Testis (tissue), 3 donors: ENCODE measurements around the gene CMTM8. TPM values are rescaled to one million over a fixed set of nuclear protein-coding genes. Genes with fewer than 3 reads are reported as not detected.

Experiments used
- DNase-seq: peaks from one replicate; pipeline ENCODE4 v3.0.0-alpha.2; 2019
- H3K27ac ChIP-seq, 2 donors: fragments of 200-600 bp; sonication (generic); one replicate each; pipeline ENCODE4 v1.5.1; 2019
- H3K27me3 ChIP-seq: fragments of 200-600 bp; sonication (generic); one replicate; pipeline ENCODE4 v1.5.1; 2019
- H3K36me3 ChIP-seq: fragments of 200-600 bp; sonication (generic); one replicate; pipeline ENCODE4 v1.5.1; 2017; ENCODE audit warnings: low read depth; ENCODE audit errors: missing control alignments
- H3K4me1 ChIP-seq: fragments of 200-600 bp; sonication (generic); one replicate; pipeline ENCODE4 v1.5.1; 2019
- H3K4me3 ChIP-seq, 2 donors: fragments of 200-600 bp; sonication (generic); one replicate each; pipeline ENCODE4 v1.5.1; 2017 to 2019
- H3K9me3 ChIP-seq: fragments of 200-600 bp; sonication (generic); one replicate; pipeline ENCODE4 v1.5.1; 2017
- POLR2A ChIP-seq: fragments of 450-650 bp; IDR thresholded peaks from one replicate; pipeline ENCODE4 v1.6.1; 2017; ENCODE audit warnings: antibody characterized with exemption, mild to moderate bottlenecking, moderate library complexity
- WGBS, 2 donors: methylation state at CpG; one replicate each; pipeline ENCODE4 v1.1.5; 2018; 5-methylcytosine and 5-hydroxymethylcytosine counted together
- intact Hi-C: fragments of 100-400 bp; cut with DNase I; formaldehyde crosslinking; loops from one replicate; pipeline ENCODE4 v1.15.1; 2023; ENCODE audit warnings: low total_unique reads
- polyA plus RNA-seq: library from polyadenylated mRNA; stranded (reverse); fragments of 350-450 nt; fragmentation: Illumina TruSeq; extraction: RNeasy Lipid Tissue Mini Kit (QIAGEN cat#74804); gene quantifications from one replicate; pipeline ENCODE4 v1.2.3, GENCODE V29; 2014; ENCODE audit warnings: low read depth, low replicate concordance; ENCODE audit not compliant: insufficient read depth
- total RNA-seq, 2 donors: library from RNA; depleted of rRNA; stranded (reverse); fragments of >200 nt; gene quantifications; one replicate each; pipeline ENCODE4 v1.2.3, GENCODE V29; 2016
- TF ChIP-seq, protein P1 (sequence below), 3 experiments: fragments of 450-650 bp in 2 of 3; fragments of 200-600 bp in 1 of 3; sonication (generic) in 1 of 3; IDR thresholded peaks; one replicate each; pipeline ENCODE4 v1.5.1; 2016 to 2019; ENCODE audit warnings: antibody characterized with exemption in 3 of 3, mild to moderate bottlenecking in 2 of 3, moderate library complexity in 1 of 3

Gene CMTM8
- total and polyA plus RNA-seq, 3 donors from 2014 or later: 1.8 to 6.8 (median 2.5) TPM

DNA sequence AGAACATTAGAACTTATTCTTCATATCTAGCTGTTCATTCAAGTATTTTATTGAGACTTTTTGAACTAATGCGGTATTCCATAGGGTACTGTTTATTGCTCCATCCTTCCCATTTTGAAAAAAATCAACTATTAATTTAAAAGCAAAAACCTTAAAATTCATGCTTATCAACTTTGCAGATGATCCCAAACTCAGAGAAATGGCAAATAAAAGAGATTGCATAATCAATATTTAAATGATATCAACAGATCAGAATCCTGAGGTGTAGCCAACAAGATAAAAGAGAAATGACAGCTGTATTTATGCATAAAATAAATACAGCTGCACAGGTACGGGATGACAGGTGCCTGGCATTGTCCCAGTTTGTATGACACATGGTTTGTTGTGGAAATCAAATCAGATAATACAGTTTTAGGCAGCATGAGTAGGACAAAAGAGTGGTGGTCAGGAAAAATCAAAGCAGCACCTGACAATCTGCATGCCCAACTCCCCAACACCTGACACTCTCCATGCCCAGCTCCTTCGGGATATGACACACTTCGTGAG, 42.4 kb upstream of the CMTM8 start:
- 95 to 96% methylated on average over 4 of the region's 4 CpGs for WGBS, 2 donors
- TF ChIP-seq POLR2A: no peak
- TF ChIP-seq, protein P1, sequence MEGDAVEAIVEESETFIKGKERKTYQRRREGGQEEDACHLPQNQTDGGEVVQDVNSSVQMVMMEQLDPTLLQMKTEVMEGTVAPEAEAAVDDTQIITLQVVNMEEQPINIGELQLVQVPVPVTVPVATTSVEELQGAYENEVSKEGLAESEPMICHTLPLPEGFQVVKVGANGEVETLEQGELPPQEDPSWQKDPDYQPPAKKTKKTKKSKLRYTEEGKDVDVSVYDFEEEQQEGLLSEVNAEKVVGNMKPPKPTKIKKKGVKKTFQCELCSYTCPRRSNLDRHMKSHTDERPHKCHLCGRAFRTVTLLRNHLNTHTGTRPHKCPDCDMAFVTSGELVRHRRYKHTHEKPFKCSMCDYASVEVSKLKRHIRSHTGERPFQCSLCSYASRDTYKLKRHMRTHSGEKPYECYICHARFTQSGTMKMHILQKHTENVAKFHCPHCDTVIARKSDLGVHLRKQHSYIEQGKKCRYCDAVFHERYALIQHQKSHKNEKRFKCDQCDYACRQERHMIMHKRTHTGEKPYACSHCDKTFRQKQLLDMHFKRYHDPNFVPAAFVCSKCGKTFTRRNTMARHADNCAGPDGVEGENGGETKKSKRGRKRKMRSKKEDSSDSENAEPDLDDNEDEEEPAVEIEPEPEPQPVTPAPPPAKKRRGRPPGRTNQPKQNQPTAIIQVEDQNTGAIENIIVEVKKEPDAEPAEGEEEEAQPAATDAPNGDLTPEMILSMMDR (IDR thresholded peaks at IDR 0.05): no peak
- Histone ChIP-seq H3K4me3 (no peak overlapping the region), H3K36me3 (no peaks in the 10 kb centered on the region), H3K27ac (no peak overlapping the region), H3K4me1 (no peaks in the 10 kb centered on the region), H3K27me3 (no peaks in the 10 kb centered on the region), H3K9me3 (no peaks in the 10 kb centered on the region)
- DNase-seq: no peak
- intact Hi-C loops: no loop called here

- Histone ChIP-seq H3K4me3 (no peak overlapping the region), H3K27me3 (no peaks in the 10 kb centered on the region), H3K36me3 (no peaks in the 10 kb centered on the region), H3K4me1 (no peaks in the 10 kb centered on the region), H3K27ac (no peak overlapping the region), H3K9me3 (no peaks in the 10 kb centered on the region)
- intact Hi-C loops: no loop called here
- DNase-seq: no peak
- TF ChIP-seq POLR2A: no peak
- TF ChIP-seq, protein P1 (IDR thresholded peaks at IDR 0.05): no peak
- WGBS, 2 donors: 93 to 97% methylated on average over 1 of the region's 1 CpG
Measured at GRCh38 chr3:32197991-32198390, 40.5 kb upstream of the CMTM8 start.

- Histone ChIP-seq H3K9me3 (no peaks in the 10 kb centered on the region), H3K27me3 (no peaks in the 10 kb centered on the region), H3K27ac (no peak overlapping the region), H3K4me3 (no peak overlapping the region), H3K4me1 (no peaks in the 10 kb centered on the region), H3K36me3 (no peaks in the 10 kb centered on the region)
- TF ChIP-seq, protein P1 (IDR thresholded peaks at IDR 0.05): no peak
- TF ChIP-seq POLR2A: no peak
- WGBS, 2 donors: 83 to 93% methylated on average over 3 of the region's 3 CpGs
- intact Hi-C loops: no loop called here
- DNase-seq: no peak
Measured at GRCh38 chr3:32198714-32199113, 39.8 kb upstream of the CMTM8 start.

GRCh38 chr3:32200490-32200889, 38.0 kb upstream of the CMTM8 start:
- no peaks in the 10 kb centered on the region for H3K27me3 ChIP-seq
- no peak overlapping the region for H3K4me3 ChIP-seq
- peak; percentile 30 for DNase-seq
- no peaks in the 10 kb centered on the region for H3K36me3 ChIP-seq
- 53 to 65% methylated on average over 7 of the region's 7 CpGs for WGBS, 2 donors
- no peak overlapping the region for H3K27ac ChIP-seq
- no peaks in the 10 kb centered on the region for H3K4me1 ChIP-seq
- intact Hi-C loops: no loop called here
- TF ChIP-seq, protein P1 (IDR thresholded peaks at IDR 0.05): no peak
- no peak for TF ChIP-seq POLR2A
- no peaks in the 10 kb centered on the region for H3K9me3 ChIP-seq

- no peak for TF ChIP-seq POLR2A
- TF ChIP-seq, protein P1 (IDR thresholded peaks at IDR 0.05): no peak
- intact Hi-C loops: no loop called here
- no peaks in the 10 kb centered on the region for H3K4me1 ChIP-seq
- no peak for DNase-seq
- H3K4me3 ChIP-seq: no peak overlapping the region
- H3K36me3 ChIP-seq: no peaks in the 10 kb centered on the region
- WGBS, 2 donors: 66 to 68% methylated on average over 10 of the region's 10 CpGs
- H3K27me3 ChIP-seq: no peaks in the 10 kb centered on the region
- no peak overlapping the region for H3K27ac ChIP-seq
- H3K9me3 ChIP-seq: no peaks in the 10 kb centered on the region
Measured at GRCh38 chr3:32200992-32201758, 37.3 kb upstream of the CMTM8 start.
